GM23338 (cell line): ENCODE results near the gene SGO2. TPM values are rescaled to one million over a fixed set of nuclear protein-coding genes. Genes with fewer than 3 reads are reported as not detected.

Source experiments
- CREB1 ChIP-seq: fragments of 250-450 bp; sonication (Bioruptor Pico); IDR thresholded peaks from 2 replicates; pipeline ENCODE4 v1.5.0; 2020; ENCODE audit warnings: low read depth, mild to moderate bottlenecking, moderate library complexity
- EZH2phosphoT487 ChIP-seq: fragments of 200-600 bp; sonication (generic); IDR thresholded peaks from one replicate; pipeline ENCODE4 v1.8.1; 2018; ENCODE audit warnings: antibody characterized with exemption; ENCODE audit not compliant: unreplicated experiment
- REST ChIP-seq: IDR thresholded peaks from one replicate; pipeline ENCODE4 v1.6.1; 2018; ENCODE audit warnings: antibody characterized with exemption; ENCODE audit not compliant: unreplicated experiment
- ZNF462 ChIP-seq: fragments of 250-450 bp; sonication (Bioruptor Pico); IDR thresholded peaks from 2 replicates; pipeline ENCODE4 v1.5.0; 2020; ENCODE audit warnings: mild to moderate bottlenecking, moderate library complexity
- polyA plus RNA-seq: library from polyadenylated mRNA; unstranded; fragments of >200 nt; fragmentation: Nextera tagmentation; extraction: Ambion mirVana; gene quantifications from 2 replicates; pipeline ENCODE4 v1.2.1, GENCODE V29; 2016
- total RNA-seq: library from RNA; depleted of rRNA; stranded (reverse); fragments of >200 nt; shearing (Covaris generic); gene quantifications from 2 replicates; pipeline ENCODE4 v1.2.3, GENCODE V29; 2014

The SGO2 gene
- total and polyA plus RNA-seq, 2 experiments from 2014 or later: 32.6 to 47.7 TPM

GRCh38 chr2:200509235-200509611 is 16.8 kb upstream of the SGO2 start (continued):
- TF ChIP-seq ZNF462 (CRISPR knock-in tag) (no peak), CREB1 (CRISPR knock-in tag) (no peak), REST (no peak), EZH2phosphoT487 (no peak)
